Activated CD4-positive, alpha-beta T cell treated with anti-CD3 and anti-CD28 coated beads, Interleukin-2, amount 10 ng/mL, durations not matched to agents 7 days and 5 days (primary cell): ENCODE measurements around the gene INHBB. TPM values are rescaled to one million over a fixed set of nuclear protein-coding genes. Genes with fewer than 3 reads are reported as not detected.
"Not testable (repeated sequence)": the region's sequence is repeated elsewhere in the genome, so short reads cannot be mapped to it uniquely, and the experiment has no call there.

Experiments used
- CTCF ChIA-PET: fragments of 350-600 bp; sonication (Branson Sonifier 250); formaldehyde crosslinking; loops from one replicate; lab custom pipeline; 2021; ENCODE audit warnings: antibody characterized with exemption; lab: Charles Lee
- POLR2A ChIA-PET: fragments of 350-600 bp; sonication (Branson Sonifier 250); formaldehyde crosslinking; loops from one replicate; lab custom pipeline; 2021; ENCODE audit warnings: antibody characterized with exemption; lab: Charles Lee
- DNase-seq: peaks from one replicate; pipeline ENCODE4 v3.0.0-alpha.2; 2020
- H3K27ac Mint-ChIP-seq: one replicate; pipeline ENCODE4 v1.8.0; 2021; ENCODE audit warnings: mild to moderate bottlenecking, moderate library complexity, mixed read lengths
- H3K27me3 Mint-ChIP-seq: one replicate; pipeline ENCODE4 v1.8.0; 2021; ENCODE audit warnings: mixed read lengths
- H3K36me3 Mint-ChIP-seq: one replicate; pipeline ENCODE4 v1.8.0; 2021; ENCODE audit warnings: low read depth, mixed read lengths
- H3K4me1 Mint-ChIP-seq: one replicate; pipeline ENCODE4 v1.8.0; 2021; ENCODE audit warnings: mixed read lengths
- H3K4me3 Mint-ChIP-seq: one replicate; pipeline ENCODE4 v1.8.0; 2021; ENCODE audit warnings: mild to moderate bottlenecking, moderate library complexity, mixed read lengths
- H3K9me3 Mint-ChIP-seq: one replicate; pipeline ENCODE4 v1.8.0; 2021; ENCODE audit warnings: mixed read lengths
- total RNA-seq, 2 experiments: library from RNA; stranded (reverse); gene quantifications; one replicate each; pipeline ENCODE4 v1.2.3, GENCODE V29; 2021

Gene INHBB
- total RNA-seq, 2 experiments from 2014 or later = not detected

DNA sequence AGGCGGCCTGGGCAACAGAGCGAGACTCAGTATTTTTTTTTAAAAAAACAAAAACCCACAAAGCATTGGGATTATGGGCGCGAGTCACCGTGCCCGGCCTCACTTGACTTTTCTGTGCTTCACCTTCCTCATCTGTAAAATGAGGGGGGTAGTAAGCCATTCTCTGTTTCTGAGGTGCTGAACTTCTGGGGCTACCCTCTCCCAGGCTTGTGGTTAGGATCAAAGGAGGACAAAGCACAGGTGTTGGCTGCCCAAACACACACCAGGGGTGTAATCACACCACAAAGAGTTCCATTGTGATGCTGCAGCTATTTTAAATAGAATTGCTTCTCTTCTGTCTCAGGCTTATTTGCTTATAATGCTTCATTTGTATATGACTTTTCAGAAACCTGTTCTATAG, 35.8 kb upstream of the INHBB start:
- POLR2A ChIA-PET = no interaction called here
- CTCF ChIA-PET = interaction anchor here (1.2 kb wide), 1 partner anchor 102 kb away, joined by 5 read pairs; no protein-coding TSS in a partner anchor
- peak overlapping the region; percentile 15 for H3K27ac Mint-ChIP-seq
- H3K4me1 Mint-ChIP-seq = peaks cover 48% of the 10 kb centered on the region
- no peak overlapping the region for H3K4me3 Mint-ChIP-seq
- no peaks in the 10 kb centered on the region for H3K27me3 Mint-ChIP-seq
- peaks cover 4% of the 10 kb centered on the region for H3K36me3 Mint-ChIP-seq
- DNase-seq = no peak
- no peaks in the 10 kb centered on the region for H3K9me3 Mint-ChIP-seq

DNA sequence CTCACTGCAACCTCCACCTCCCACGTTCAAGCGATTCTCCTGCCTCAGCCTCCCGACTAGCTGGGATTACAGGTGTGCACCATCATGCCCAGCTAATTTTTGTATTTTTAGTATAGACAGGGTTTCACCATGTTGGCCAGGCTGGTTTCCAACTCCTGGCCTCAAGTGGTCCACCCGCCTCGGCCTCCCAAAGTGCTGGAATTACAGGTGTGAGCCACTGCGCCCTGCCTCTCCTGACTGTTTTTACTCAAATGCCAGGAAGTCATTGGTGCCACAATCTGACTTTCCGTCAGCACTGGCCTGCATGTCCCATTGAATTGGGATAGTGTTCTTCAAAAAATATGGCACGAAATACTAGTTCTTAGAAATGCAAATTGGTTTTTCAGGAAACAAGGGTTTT, 35.1 kb upstream of the INHBB start:
- Mint-ChIP-seq H3K27ac (peak overlapping the region; percentile 15), H3K4me1 (peaks cover 53% of the 10 kb centered on the region)
- POLR2A ChIA-PET, H3K36me3 Mint-ChIP-seq, H3K9me3 Mint-ChIP-seq, DNase-seq, H3K4me3 Mint-ChIP-seq, H3K27me3 Mint-ChIP-seq: not testable (repeated sequence)
- CTCF ChIA-PET = interaction anchor here (0.6 to 1.9 kb wide), 4 partner anchors 24 to 1011 kb away, joined by 4 to 6 read pairs (median 5); no protein-coding TSS in a partner anchor

DNA sequence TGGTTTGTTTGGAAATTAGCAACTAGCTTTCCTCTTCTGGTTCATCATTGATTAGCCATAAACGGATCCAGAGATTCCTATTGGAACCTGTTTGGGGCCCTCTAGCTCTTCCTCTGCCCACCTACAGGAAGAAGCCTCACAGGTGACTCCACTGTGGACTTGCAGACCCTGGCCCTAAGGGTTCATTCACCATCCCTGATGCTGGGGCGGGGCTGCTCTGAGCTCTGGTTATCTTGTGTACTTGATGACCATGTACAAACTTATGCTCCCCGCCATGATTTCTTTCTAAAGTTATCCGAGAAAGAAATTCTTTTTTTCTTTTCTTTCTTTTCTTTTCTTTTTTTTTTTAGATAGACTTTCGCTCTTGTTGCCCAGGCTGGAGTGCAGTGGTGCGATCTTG, 33.9 kb upstream of the INHBB start:
- no peak for DNase-seq
- Mint-ChIP-seq H3K9me3 (no peaks in the 10 kb centered on the region), H3K27me3 (no peaks in the 10 kb centered on the region), H3K4me3 (no peak overlapping the region), H3K27ac (no peak overlapping the region), H3K36me3 (no peaks in the 10 kb centered on the region), H3K4me1 (peaks cover 50% of the 10 kb centered on the region)
- ChIA-PET CTCF (interaction anchor here (0.6 to 3.9 kb wide), 15 partner anchors 9 to 670 kb away, joined by 3 to 42 read pairs (median 4); partner anchors contain the start of genes RALB and TMEM185B), POLR2A (no interaction called here)

DNA sequence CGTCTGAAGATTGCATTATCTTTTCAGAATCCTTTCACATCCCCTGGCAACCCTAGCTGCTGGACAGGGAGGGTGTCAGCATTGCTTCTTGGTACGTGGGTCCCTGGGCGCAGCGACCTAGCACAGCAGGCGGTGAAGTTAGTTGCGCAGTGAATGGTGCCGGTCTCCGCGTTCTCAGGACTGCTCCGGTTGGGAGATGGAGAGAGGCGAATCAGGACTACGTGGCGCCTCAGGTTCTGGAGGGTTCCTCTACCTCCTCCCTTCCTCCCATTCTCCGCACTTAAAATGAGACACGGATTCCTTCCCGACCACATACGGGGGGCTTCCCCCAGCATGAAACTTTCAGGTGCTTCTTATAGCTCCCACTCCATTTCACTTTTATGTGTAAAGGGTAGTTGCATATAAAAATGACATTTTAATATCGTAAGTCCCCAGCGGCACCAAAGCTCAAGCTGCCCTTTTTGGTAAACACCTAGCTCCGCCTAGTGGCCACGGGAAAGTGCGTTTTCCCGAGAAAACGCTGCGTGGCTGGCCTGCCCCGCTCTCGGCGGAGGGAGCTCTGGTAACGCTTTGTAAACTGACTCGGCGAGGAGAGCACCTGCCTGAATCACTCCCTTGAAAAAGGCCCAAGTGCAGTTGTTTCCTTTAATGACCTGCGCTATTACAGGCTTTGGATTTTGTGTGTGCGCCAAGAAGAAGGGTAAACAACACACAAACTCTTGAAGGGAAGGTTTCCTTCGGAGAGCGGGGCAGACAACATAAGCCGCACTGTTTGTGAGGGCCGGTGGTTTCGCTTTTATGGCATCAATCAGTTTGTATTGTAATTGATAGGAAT, 32.9 kb upstream of the INHBB start:
- no peaks in the 10 kb centered on the region for H3K36me3 Mint-ChIP-seq
- H3K27ac Mint-ChIP-seq = peak overlapping the region; percentile 64
- ChIA-PET CTCF (interaction anchor here (0.6 to 3.9 kb wide), 28 partner anchors 8 to 1121 kb away, joined by 3 to 42 read pairs (median 4); partner anchors contain the start of genes RALB and TMEM185B), POLR2A (interaction anchor here (1.0 kb wide), 2 partner anchors 83 to 90 kb away, joined by 4 to 8 read pairs; partner anchors contain the start of gene TMEM185B)
- H3K4me1 Mint-ChIP-seq = peaks cover 52% of the 10 kb centered on the region
- DNase-seq = peak; percentile 85
- no peaks in the 10 kb centered on the region for H3K9me3 Mint-ChIP-seq
- no peaks in the 10 kb centered on the region for H3K27me3 Mint-ChIP-seq
- peak overlapping the region; percentile 65 for H3K4me3 Mint-ChIP-seq

DNA sequence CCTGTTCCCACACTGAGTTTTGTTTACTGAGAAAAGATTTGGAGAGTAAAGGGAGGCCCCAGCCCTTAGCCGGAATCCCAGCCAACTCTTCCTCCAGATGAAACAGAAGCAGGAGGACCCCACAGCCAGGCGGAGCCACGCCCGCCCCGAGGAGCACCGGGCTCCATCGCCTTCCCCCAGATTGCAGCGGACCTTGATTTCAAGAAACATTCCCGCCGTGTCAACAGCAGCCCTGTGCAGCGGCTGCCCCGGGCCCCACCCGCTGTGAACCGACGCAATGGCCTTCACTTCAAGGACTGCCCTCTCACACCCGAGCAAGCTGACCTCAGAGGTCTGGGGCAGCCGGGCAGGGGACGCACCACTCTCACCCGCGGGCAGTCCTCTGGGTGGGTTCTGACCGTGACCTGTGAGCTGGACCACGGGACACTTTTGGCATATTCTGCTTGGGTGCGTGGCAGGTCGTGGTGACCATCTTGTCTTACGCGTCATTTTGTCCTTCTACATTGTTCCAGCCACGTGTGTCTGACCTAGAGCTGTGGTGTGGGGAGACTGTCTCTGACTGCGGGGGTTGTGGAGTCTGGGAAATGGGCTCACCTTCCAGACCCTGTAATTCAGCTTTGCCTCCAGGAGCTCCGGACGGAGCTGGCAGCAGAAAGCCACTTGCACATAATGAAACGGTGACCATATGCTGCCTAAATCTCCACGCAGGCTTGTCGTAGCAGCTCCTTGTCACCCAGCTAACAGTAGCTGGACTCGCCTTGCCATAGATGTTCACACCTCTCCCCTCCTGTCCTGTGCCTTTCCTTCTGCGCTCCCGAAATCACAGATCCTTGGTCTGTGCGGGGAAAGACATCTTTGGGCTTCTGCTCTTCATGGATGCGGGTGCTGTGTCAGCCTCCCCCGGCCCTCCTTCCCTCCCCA, 32.0 kb upstream of the INHBB start:
- Mint-ChIP-seq H3K27me3 (no peaks in the 10 kb centered on the region), H3K4me3 (peak overlapping the region; percentile 65), H3K4me1 (peaks cover 54% of the 10 kb centered on the region), H3K27ac (peak overlapping the region; percentile 72), H3K9me3 (no peaks in the 10 kb centered on the region), H3K36me3 (no peaks in the 10 kb centered on the region)
- DNase-seq = no peak
- CTCF ChIA-PET = interaction anchor here (0.6 to 3.9 kb wide), 23 partner anchors 10 to 553 kb away, joined by 3 to 42 read pairs (median 4); partner anchors contain the start of gene RALB
- POLR2A ChIA-PET = interaction anchor here (1.0 kb wide), 2 partner anchors 84 to 91 kb away, joined by 4 to 8 read pairs; partner anchors contain the start of gene TMEM185B

DNA sequence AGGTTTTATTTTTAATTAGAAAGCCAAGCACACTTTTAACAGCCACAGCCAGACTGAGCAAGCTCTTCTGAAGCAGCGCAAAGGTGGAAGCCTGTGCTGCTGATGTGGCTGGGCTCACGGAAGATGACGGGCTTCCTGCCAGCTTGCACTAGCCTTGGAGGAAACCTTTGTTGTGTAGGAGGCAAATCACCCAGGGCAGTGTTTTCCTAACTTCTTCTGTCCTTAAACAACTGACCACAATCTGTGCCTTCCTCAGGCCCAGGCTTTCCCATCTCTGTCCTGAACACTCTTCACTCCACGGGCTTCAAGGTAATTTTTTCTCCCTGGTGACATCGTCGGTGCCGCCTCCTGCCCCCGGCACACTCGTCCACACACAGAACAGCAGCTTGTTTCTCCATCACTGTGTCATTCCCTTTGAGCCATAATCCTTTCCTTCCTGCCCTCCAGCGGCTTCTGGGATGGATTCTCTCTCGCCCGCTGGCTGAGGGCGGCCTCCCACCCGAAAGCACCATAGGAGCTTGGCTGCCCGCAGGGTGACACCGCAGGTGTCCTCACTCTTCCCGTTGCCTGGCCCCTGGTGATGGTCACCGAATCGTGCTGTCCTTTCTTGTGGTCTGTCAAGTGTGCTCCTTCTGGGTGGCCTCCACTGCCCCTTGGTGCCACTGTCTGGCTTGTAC, 31.1 kb upstream of the INHBB start:
- peak overlapping the region; percentile 44 for H3K4me3 Mint-ChIP-seq
- ChIA-PET POLR2A (no interaction called here), CTCF (interaction anchor here (0.9 to 3.9 kb wide), 6 partner anchors 11 to 113 kb away, joined by 3 to 42 read pairs (median 4); partner anchors contain the start of gene RALB)
- no peaks in the 10 kb centered on the region for H3K9me3 Mint-ChIP-seq
- peak; percentile 57 for DNase-seq
- H3K27me3 Mint-ChIP-seq = no peaks in the 10 kb centered on the region
- H3K27ac Mint-ChIP-seq = peak overlapping the region; percentile 72
- H3K36me3 Mint-ChIP-seq = no peaks in the 10 kb centered on the region
- H3K4me1 Mint-ChIP-seq = peaks cover 54% of the 10 kb centered on the region

DNA sequence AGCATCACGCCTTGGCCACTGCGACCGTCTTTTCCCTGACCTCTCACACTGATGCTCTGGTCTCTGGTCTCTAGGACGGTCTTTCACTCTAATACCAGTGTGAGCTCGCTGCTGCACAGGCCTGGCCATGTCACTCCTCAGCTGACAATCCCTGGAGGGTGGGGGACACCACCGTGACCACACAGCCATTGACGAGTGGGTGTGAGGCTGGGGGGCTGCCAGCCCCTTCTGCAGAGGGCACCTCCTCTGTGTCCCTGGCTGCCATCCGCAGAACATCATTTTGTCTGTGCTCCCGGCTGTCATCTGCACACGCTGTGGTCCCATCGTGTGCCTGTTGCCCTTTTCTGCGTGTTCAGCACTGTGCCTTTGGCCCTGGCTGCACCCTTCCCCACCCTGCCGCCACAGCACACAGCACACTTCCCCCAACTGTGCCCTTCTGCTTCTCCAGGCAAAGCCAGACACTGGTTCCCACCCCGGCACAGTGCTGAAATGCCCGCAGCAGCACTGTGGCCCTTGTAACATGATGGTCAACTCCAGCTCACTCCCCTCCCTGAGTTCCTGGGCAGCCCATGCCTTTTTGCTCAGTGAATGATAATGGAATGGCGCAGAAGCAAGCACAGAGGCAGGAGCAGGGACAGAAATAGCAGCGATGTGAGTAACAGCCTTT, 30.4 kb upstream of the INHBB start:
- Mint-ChIP-seq H3K27ac (no peak overlapping the region), H3K4me1 (peaks cover 49% of the 10 kb centered on the region), H3K27me3 (no peaks in the 10 kb centered on the region), H3K9me3 (no peaks in the 10 kb centered on the region), H3K4me3 (no peak overlapping the region), H3K36me3 (no peaks in the 10 kb centered on the region)
- CTCF ChIA-PET = interaction anchor here (1.5 to 3.9 kb wide), 2 partner anchors 16 kb away, joined by 3 to 42 read pairs; no protein-coding TSS in a partner anchor
- POLR2A ChIA-PET = interaction anchor here (0.6 kb wide), 1 partner anchor 33 kb away, joined by 3 read pairs; no protein-coding TSS in a partner anchor
- no peak for DNase-seq

DNA sequence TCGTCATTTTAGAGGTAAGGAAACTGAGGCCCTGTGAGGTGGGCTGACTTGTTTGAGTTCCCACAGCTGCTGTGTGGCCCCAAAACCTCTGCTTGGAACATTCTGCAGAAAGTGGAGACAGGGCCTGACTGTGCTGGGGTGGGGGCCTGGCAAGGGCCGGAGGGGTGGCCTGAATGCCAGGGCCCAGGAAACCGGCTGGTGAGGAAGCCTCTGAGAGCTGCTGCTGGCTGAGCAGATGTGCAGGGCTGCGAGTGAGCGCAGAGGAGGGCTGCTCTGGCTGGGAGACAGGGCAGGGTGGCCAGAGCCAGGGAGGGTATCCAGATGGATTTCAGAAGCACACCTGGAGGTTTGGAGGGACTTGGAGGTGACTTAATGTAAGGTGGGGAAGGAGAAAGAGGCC, 29.9 kb upstream of the INHBB start:
- ChIA-PET CTCF (interaction anchor here (1.1 kb wide), 1 partner anchor 27 kb away, joined by 4 read pairs; no protein-coding TSS in a partner anchor), POLR2A (no interaction called here)
- H3K4me1 Mint-ChIP-seq = peaks cover 44% of the 10 kb centered on the region
- H3K36me3 Mint-ChIP-seq = no peaks in the 10 kb centered on the region
- no peaks in the 10 kb centered on the region for H3K9me3 Mint-ChIP-seq
- no peak overlapping the region for H3K4me3 Mint-ChIP-seq
- no peak for DNase-seq
- H3K27me3 Mint-ChIP-seq = no peaks in the 10 kb centered on the region
- peak overlapping the region; percentile 57 for H3K27ac Mint-ChIP-seq

DNA sequence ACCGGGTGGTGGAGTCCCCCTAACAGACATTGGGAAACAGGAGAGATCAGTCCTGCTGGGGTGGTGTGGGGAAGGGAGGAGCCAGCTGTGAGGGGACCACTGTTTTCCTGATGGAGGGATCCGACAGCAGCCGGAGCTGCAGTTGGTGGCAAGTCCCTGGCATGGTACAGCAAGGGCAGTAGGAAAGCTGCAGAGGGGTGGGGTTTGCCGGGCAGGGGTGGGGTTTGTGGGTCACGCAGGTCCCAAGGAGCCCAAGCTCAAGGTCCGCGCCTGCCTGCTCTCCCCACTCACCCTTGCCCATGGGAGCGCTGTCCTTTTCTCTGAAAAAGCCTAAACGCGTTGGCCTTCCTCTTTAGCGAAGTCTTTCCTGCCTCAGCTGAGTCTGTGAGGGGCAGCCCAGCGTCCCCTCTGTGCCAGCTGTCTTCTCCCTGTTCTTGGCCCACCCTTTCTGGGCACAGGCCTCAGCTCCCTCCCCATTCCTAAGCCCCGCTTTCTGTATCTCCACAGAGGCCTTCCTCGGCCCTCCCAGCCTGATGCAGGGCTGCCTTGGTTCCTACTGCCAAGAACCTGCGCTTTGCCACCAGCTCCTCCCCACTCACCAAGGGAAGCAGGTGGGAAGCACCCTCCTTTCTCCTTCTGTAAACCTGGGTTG, 29.3 kb upstream of the INHBB start:
- H3K36me3 Mint-ChIP-seq = no peaks in the 10 kb centered on the region
- no peaks in the 10 kb centered on the region for H3K9me3 Mint-ChIP-seq
- ChIA-PET CTCF (interaction anchor here (1.1 kb wide), 1 partner anchor 28 kb away, joined by 4 read pairs; no protein-coding TSS in a partner anchor), POLR2A (interaction anchor here (1.0 kb wide), 1 partner anchor 92 kb away, joined by 3 read pairs; no protein-coding TSS in a partner anchor)
- no peaks in the 10 kb centered on the region for H3K27me3 Mint-ChIP-seq
- no peak for DNase-seq
- no peak overlapping the region for H3K27ac Mint-ChIP-seq
- no peak overlapping the region for H3K4me3 Mint-ChIP-seq
- peaks cover 43% of the 10 kb centered on the region for H3K4me1 Mint-ChIP-seq

DNA sequence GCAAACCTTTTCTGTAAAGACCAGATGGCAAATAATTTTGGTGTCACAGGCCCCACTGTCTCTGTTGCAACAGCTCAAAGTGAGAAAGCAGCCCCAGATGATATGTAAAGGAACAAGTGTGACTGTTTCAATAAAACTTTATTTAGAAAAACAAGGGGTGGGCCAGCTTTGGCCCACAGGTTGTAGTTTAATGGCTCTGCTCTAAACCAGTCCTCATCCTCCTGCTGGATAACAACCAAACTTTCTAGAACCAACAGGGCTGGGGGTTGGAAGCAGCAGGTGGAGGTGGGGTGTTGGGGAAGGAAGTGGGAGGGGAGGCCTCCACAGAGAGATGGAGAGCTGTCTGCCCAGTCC, 28.8 kb upstream of the INHBB start:
- Mint-ChIP-seq H3K4me1 (peaks cover 45% of the 10 kb centered on the region), H3K27me3 (no peaks in the 10 kb centered on the region), H3K36me3 (no peaks in the 10 kb centered on the region), H3K9me3 (no peaks in the 10 kb centered on the region), H3K27ac (no peak overlapping the region), H3K4me3 (no peak overlapping the region)
- CTCF ChIA-PET = interaction anchor here (1.0 to 1.1 kb wide), 2 partner anchors 24 to 28 kb away, joined by 3 to 4 read pairs; no protein-coding TSS in a partner anchor
- no peak for DNase-seq
- POLR2A ChIA-PET = interaction anchor here (1.0 kb wide), 1 partner anchor 92 kb away, joined by 3 read pairs; no protein-coding TSS in a partner anchor

DNA sequence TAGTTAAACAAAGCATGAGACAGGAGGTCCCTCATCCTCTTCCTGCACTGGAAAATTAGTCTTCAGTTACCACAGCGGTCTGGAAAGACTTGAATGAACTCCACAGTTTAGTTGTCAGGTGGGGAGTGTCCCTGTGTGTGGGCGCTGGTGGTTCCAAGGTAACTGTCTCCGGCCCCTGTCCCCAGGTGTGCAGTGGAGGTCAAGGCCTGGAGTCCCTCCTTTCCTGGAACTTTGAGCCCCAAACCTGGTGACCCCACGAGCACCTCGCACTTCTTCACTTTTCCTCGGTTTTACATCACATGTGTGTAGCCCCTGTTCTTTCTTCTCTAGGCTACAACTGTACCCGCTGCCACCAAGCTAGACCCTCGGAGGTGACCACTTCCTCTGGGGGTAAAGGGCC, 28.0 kb upstream of the INHBB start:
- no peak for DNase-seq
- no peaks in the 10 kb centered on the region for H3K27me3 Mint-ChIP-seq
- no peaks in the 10 kb centered on the region for H3K9me3 Mint-ChIP-seq
- H3K4me1 Mint-ChIP-seq = peaks cover 38% of the 10 kb centered on the region
- H3K36me3 Mint-ChIP-seq = no peaks in the 10 kb centered on the region
- ChIA-PET POLR2A (no interaction called here), CTCF (interaction anchor here (1.0 kb wide), 1 partner anchor 23 kb away, joined by 3 read pairs; no protein-coding TSS in a partner anchor)
- no peak overlapping the region for H3K4me3 Mint-ChIP-seq
- peak overlapping the region; percentile 39 for H3K27ac Mint-ChIP-seq
